ENCODE measurements around the gene PPP2R1B.
"Not testable (repeated sequence)": the region's sequence is repeated elsewhere in the genome, so short reads cannot be mapped to it uniquely, and the experiment has no call there.

The PPP2R1B gene

GRCh38 chr11:111723595-111723994 lies 42.6 kb downstream of the PPP2R1B start:
- no peak overlapping the region for H3K4me3 ChIP-seq (replicated peaks; ENCODE audit: low read depth, low read length)
- no peak for DNase-seq (ENCODE audit: extremely low read depth, low read depth)
- TF ChIP-seq CTCF (IDR thresholded peaks at IDR 0.05; ENCODE audit: low read depth, low read length, missing control alignments): no peak

- TF ChIP-seq CTCF (IDR thresholded peaks at IDR 0.05; ENCODE audit: low read depth, low read length, missing control alignments): no peak
- no peak for DNase-seq (ENCODE audit: extremely low read depth, low read depth)
- no peak overlapping the region for H3K4me3 ChIP-seq (replicated peaks; ENCODE audit: low read depth, low read length)
These were observed 43.7 kb downstream of the PPP2R1B start for GRCh38 chr11:111722501-111722900.

- no peak for TF ChIP-seq CTCF (IDR thresholded peaks at IDR 0.05; ENCODE audit: low read depth, low read length, missing control alignments)
- H3K4me3 ChIP-seq (replicated peaks; ENCODE audit: low read depth, low read length): no peak overlapping the region
- no peak for DNase-seq (ENCODE audit: extremely low read depth, low read depth)
These were observed 45.2 kb downstream of the PPP2R1B start for GRCh38 chr11:111720801-111721494.

GRCh38 chr11:111719379-111719778 lies 46.8 kb downstream of the PPP2R1B start:
- H3K4me3 ChIP-seq (replicated peaks; ENCODE audit: low read depth, low read length): no peak overlapping the region
- TF ChIP-seq CTCF (IDR thresholded peaks at IDR 0.05; ENCODE audit: low read depth, low read length, missing control alignments): no peak
- DNase-seq (ENCODE audit: extremely low read depth, low read depth): no peak

GRCh38 chr11:111718859-111719258 lies 47.3 kb downstream of the PPP2R1B start:
- H3K4me3 ChIP-seq (replicated peaks; ENCODE audit: low read depth, low read length): no peak overlapping the region
- no peak for DNase-seq (ENCODE audit: extremely low read depth, low read depth)
- TF ChIP-seq CTCF (IDR thresholded peaks at IDR 0.05; ENCODE audit: low read depth, low read length, missing control alignments): no peak

GRCh38 chr11:111718436-111718835 lies 47.8 kb downstream of the PPP2R1B start:
- H3K4me3 ChIP-seq (replicated peaks; ENCODE audit: low read depth, low read length): no peak overlapping the region
- TF ChIP-seq CTCF (IDR thresholded peaks at IDR 0.05; ENCODE audit: low read depth, low read length, missing control alignments): no peak
- no peak for DNase-seq (ENCODE audit: extremely low read depth, low read depth)

- not testable (repeated sequence) for H3K4me3 ChIP-seq (replicated peaks; ENCODE audit: low read depth, low read length)
These were observed 48.5 kb downstream of the PPP2R1B start for GRCh38 chr11:111717660-111718059.

More at GRCh38 chr11:111717660-111718059, 48.5 kb downstream of the PPP2R1B start:
- DNase-seq (ENCODE audit: extremely low read depth, low read depth): not testable (repeated sequence)

All from HFF-Myc (cell line).